Measurements from ENCODE around the gene TNRC6B.

Gene TNRC6B

DNA sequence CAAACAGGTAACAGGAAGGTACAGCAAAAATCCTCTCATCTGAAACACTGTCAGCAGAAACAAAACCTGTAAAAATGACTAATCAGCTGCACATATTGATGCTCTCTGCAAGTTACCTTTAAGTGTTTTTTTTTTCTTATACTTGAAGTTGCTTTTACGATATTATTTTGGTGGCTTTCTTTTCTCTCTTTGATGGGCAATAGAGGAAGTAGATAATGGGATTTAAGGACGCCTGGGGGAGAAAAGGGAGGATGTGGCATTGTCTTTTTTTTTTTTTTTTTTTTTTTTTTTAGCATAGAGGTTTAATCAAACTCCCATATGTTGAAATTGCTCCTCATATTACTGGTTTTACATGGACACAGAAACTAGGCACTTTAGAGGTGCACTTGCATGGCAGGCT is 157.2 kb downstream of the TNRC6B start:
- H3K9me3 Mint-ChIP-seq = no peaks in the 10 kb centered on the region
- no peaks in the 10 kb centered on the region for H3K27me3 Mint-ChIP-seq (ENCODE audit: low read depth)
- H3K36me3 Mint-ChIP-seq (ENCODE audit: low read depth) = peaks cover 37% of the 10 kb centered on the region
- no peak overlapping the region for H3K4me3 Mint-ChIP-seq
- peaks cover 13% of the 10 kb centered on the region for H3K4me1 Mint-ChIP-seq
- no peak overlapping the region for H3K27ac Mint-ChIP-seq
- TF ChIP-seq, protein P1, sequence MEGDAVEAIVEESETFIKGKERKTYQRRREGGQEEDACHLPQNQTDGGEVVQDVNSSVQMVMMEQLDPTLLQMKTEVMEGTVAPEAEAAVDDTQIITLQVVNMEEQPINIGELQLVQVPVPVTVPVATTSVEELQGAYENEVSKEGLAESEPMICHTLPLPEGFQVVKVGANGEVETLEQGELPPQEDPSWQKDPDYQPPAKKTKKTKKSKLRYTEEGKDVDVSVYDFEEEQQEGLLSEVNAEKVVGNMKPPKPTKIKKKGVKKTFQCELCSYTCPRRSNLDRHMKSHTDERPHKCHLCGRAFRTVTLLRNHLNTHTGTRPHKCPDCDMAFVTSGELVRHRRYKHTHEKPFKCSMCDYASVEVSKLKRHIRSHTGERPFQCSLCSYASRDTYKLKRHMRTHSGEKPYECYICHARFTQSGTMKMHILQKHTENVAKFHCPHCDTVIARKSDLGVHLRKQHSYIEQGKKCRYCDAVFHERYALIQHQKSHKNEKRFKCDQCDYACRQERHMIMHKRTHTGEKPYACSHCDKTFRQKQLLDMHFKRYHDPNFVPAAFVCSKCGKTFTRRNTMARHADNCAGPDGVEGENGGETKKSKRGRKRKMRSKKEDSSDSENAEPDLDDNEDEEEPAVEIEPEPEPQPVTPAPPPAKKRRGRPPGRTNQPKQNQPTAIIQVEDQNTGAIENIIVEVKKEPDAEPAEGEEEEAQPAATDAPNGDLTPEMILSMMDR (IDR thresholded peaks at IDR 0.05; ENCODE audit: unreplicated experiment in 3 of 3) = no peak

DNA sequence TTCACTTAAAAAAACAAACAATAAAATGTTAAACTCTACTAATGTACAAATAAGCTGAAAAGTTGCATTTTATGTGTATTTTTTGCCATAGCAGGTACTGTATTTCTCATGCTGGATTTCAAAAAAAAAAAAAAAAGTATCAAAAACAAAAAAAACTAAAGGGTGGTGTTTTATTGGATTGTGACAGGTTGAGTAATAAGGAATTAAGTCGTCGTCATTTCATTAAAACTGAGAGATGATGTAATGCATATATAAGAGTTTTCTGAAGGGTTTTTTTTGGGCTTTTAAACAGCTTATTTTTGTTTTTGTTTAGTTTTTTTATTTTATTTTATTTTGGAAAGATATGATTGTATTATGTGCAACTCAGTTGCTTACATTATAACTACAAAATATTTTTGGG is 157.6 kb downstream of the TNRC6B start:
- Mint-ChIP-seq H3K4me3 (no peak overlapping the region), H3K27me3 (ENCODE audit: low read depth) (no peaks in the 10 kb centered on the region), H3K9me3 (no peaks in the 10 kb centered on the region), H3K4me1 (peaks cover 13% of the 10 kb centered on the region), H3K36me3 (ENCODE audit: low read depth) (peaks cover 32% of the 10 kb centered on the region), H3K27ac (no peak overlapping the region)
- TF ChIP-seq, protein P1 (IDR thresholded peaks at IDR 0.05; ENCODE audit: unreplicated experiment in 3 of 3) = no peak

DNA sequence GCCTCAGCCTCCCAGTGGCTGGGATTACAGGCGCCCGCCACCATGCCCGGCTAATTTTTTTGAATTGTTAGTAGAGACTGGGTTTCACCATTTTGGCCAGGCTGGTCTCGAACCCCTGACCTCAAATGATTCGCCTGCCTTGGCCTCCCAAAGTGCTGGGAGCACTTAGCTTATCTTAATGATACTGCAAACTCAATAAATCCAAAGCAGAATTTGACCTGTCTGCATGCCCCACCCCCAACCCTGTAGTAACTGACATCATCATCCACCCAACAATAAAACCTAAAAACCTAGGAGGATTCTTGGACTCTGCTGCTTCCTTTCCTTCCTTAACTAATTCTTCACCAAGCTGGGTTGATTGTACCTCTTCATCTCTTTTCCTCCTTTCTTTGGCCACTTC is 162.3 kb downstream of the TNRC6B start:
- Mint-ChIP-seq H3K9me3 (no peaks in the 10 kb centered on the region), H3K36me3 (ENCODE audit: low read depth) (peaks cover 4% of the 10 kb centered on the region), H3K27me3 (ENCODE audit: low read depth) (no peaks in the 10 kb centered on the region), H3K4me1 (peaks cover 7% of the 10 kb centered on the region), H3K4me3 (no peak overlapping the region), H3K27ac (no peak overlapping the region)
- TF ChIP-seq, protein P1 (IDR thresholded peaks at IDR 0.05; ENCODE audit: unreplicated experiment in 3 of 3) = no peak

DNA sequence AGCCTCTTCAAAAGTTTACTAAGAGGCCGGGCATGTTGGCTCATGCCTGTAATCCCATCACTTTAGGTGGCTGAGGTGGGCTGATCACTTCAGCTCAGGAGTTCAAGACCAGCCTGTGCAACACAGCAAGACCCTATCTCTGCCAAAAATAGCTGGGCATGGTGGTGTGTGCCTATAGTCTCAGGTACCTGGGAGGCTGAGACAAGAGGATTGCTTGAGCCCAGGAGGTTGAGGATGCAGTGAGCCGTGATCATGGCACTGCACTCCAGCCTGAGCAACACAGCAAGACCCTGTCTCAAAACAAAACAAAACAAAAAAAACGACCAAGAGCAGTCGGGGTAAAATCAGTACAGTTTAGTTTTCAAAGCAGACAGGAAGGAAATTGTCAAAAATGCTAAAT is 163.9 kb downstream of the TNRC6B start:
- no peak overlapping the region for H3K27ac Mint-ChIP-seq
- no peaks in the 10 kb centered on the region for H3K9me3 Mint-ChIP-seq
- TF ChIP-seq, protein P1 (IDR thresholded peaks at IDR 0.05; ENCODE audit: unreplicated experiment in 3 of 3) = no peak
- H3K4me3 Mint-ChIP-seq = peak overlapping the region in 2 of 3 experiments; percentile 36 to 40
- H3K36me3 Mint-ChIP-seq (ENCODE audit: low read depth) = peaks cover 4% of the 10 kb centered on the region
- no peaks in the 10 kb centered on the region for H3K27me3 Mint-ChIP-seq (ENCODE audit: low read depth)
- H3K4me1 Mint-ChIP-seq = peaks cover 7% of the 10 kb centered on the region

DNA sequence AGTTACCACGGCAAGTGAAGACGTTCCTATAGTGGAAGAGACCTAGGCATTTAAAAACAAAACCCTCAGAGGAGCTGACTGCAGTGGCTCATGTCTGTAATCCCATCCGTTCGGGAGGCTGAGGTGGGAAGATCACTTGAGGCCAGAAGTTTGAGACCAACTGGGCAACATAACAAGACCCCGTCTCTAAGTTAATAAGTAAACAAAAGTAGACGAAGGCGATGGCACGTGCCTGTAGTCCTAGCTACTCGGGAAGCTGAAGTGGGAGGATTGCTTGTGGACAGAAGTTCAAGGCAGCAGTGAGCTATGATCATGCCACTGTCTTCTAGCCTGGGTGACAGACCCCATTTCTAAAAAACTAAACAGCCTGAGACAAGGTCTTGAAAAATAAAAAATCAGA is 164.8 kb downstream of the TNRC6B start:
- Mint-ChIP-seq H3K4me3 (peak overlapping the region; percentile 24 to 61 (median 31)), H3K27me3 (ENCODE audit: low read depth) (no peaks in the 10 kb centered on the region), H3K4me1 (peaks cover 15% of the 10 kb centered on the region), H3K36me3 (ENCODE audit: low read depth) (peaks cover 4% of the 10 kb centered on the region), H3K27ac (peak overlapping the region in 1 of 3 experiments; percentile 0), H3K9me3 (no peaks in the 10 kb centered on the region)
- TF ChIP-seq, protein P1 (IDR thresholded peaks at IDR 0.05; ENCODE audit: unreplicated experiment in 3 of 3) = no peak

DNA sequence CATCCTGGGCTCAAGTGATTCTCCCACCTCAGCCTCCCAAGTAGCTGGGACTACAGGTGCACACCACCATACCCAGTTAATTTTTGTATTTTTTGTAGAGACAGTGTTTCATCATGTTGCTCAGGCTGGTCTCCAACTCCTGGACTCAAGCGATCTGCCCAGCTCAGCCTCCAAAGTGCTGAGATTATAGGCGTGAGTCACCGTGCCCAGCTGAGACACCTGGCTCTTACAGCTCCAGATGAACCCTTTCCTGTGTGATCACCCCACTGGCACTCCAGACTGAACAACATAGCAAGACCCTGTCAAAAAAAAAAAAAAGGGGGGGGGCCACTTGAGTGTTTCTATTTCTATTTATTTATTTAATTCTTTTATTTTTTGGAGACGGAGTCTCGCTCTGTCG is 167.5 kb downstream of the TNRC6B start:
- no peaks in the 10 kb centered on the region for H3K9me3 Mint-ChIP-seq
- peak overlapping the region in 2 of 3 experiments; percentile 98 to 99 for H3K27ac Mint-ChIP-seq
- H3K27me3 Mint-ChIP-seq (ENCODE audit: low read depth) = no peaks in the 10 kb centered on the region
- peaks cover 20% of the 10 kb centered on the region for H3K4me1 Mint-ChIP-seq
- H3K36me3 Mint-ChIP-seq (ENCODE audit: low read depth) = peaks cover 14% of the 10 kb centered on the region
- H3K4me3 Mint-ChIP-seq = peak overlapping the region; percentile 98 to 99 (median 99)
- TF ChIP-seq, protein P1 (IDR thresholded peaks at IDR 0.05; ENCODE audit: unreplicated experiment in 3 of 3) = no peak

Measured in nephron (organoid).